Activated CD8-positive, alpha-beta memory T cell treated with anti-CD3 and anti-CD28 coated beads for 48 hours (primary cell): ENCODE measurements around the gene GPBP1.
"Not testable (repeated sequence)": the region's sequence is repeated elsewhere in the genome, so short reads cannot be mapped to it uniquely, and the experiment has no call there.

ENCODE experiments used
- DNase-seq, 3 experiments: peaks; one replicate each; pipeline ENCODE4 v3.0.0-alpha.2; 2020; ENCODE audit warnings: low read depth in 2 of 3, low spot score in 2 of 3

The GPBP1 gene, protein sequence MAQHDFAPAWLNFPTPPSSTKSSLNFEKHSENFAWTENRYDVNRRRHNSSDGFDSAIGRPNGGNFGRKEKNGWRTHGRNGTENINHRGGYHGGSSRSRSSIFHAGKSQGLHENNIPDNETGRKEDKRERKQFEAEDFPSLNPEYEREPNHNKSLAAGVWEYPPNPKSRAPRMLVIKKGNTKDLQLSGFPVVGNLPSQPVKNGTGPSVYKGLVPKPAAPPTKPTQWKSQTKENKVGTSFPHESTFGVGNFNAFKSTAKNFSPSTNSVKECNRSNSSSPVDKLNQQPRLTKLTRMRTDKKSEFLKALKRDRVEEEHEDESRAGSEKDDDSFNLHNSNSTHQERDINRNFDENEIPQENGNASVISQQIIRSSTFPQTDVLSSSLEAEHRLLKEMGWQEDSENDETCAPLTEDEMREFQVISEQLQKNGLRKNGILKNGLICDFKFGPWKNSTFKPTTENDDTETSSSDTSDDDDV

DNA sequence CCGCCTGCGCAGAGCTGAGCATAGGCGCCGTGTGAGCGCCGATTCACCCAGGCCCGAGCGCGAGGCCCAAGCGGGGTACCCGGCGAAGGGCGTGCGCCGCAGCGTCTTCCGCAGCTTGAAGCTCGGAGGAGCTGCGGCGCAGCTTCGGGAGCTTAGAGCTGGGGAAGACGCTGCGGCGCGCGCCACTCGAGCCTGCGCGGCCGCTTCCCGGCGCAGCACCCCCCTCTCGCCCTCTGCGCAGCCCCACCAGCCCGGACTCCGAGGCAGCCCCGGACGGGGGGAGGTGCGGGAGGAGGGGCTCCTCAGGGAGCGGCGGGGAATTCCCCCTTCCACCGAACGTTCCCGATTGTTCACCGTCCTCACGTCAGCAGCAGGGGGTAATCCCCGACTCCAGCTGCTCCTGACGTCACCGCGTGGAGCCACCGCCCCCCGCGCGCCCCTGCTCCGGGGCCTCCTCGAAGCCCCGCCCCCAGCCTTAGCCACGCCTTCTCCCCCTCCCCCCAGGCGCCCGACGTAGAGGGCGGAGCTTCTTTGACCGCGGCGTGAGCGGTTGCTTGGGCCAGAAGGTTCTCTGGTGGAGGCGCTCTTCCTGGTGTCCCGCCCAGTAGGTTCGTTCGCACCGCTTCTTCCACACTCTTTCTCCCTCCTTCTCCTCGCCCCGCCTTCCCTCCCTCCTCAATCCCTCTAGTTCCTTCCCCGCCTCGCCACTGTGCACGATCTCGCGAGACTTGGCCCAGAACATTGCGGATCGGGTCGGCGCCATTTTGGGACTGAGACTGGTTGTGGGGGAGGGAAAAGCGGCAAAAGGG is at the start of gene GPBP1:
GPBP1 (plus strand) TSS at position 741 of the 809 bp plus-strand sequence. CDS start 40,072 bp downstream, outside the sequence.
- DNase-seq = peak; percentile 86 to 97 (median 93)

DNA sequence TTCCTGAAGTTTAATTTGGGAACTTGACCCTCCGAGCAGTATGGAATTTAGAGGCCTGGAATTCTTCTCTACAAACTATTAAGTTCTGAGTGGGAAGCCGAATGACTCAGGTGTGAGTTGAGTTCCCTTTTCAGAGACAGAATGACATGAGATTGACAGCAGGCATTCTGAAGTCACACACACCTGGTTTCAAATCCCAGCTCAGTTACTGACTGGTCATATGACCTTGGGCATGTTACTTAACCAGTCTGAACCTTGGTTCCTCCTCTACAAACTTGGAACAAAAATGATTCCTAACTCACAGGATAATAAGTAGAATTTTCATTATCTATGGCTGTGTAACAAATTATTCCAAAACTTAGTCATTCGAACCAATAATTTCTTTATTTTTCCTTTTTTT is 45.5 kb upstream of the GPBP1 start:
- DNase-seq = no peak

DNA sequence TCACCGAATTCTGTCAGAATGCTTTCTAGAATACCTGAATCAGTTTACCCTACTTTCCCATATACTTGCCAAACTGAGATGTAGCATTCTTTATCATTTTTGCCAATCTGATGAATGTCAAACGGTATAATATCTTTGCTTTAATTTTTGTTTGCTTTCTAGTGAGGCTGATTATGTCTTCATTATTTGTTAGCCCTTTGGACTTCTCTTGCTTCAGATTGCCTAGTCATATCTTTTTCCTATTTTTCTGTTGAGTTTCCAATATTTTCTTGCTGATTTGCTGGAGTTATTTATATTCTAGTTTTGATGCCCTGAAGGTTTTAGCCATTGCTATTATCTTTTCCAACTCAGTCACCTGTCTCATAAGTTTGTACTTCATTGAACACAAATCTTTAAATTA is 40.3 kb upstream of the GPBP1 start:
- DNase-seq = no peak

DNA sequence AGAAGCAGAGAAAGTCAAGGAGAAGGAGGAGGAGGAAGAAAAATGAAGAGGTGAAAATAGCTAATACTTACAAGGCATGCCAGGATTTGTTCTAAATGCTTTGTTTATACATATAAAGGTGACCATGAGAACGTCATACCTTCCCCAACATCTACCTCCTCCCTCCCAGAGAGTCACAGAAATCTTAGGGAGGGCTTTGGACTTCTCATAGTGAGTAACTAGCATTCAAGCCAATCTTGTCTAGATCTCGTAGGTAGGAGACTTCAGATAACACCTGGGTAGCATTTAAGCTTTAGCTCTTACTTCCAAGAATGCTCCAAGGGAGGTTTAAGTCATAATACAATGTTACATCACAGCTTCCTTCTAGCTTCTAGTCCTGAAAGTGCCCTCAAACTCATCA is 36.5 kb upstream of the GPBP1 start:
- DNase-seq = no peak

DNA sequence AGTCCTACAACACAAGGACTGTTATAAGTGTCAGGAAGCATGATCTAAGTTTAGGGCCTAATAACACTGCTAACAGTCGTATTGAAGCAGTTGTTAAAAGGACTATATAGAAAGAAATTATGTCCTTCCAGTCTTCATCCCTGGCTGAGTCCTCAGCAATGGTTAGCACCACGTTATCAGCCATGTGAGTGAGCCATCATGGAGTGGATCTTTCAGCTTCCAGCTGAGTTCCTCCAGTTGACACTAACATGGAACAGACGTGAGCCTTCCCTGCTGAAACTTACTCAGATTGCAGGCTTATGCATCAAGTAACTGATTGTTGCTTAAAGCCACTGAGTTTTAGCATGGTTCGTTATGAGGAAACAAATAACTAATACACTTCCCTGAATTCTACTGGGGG is 21.5 kb upstream of the GPBP1 start:
- no peak for DNase-seq

DNA sequence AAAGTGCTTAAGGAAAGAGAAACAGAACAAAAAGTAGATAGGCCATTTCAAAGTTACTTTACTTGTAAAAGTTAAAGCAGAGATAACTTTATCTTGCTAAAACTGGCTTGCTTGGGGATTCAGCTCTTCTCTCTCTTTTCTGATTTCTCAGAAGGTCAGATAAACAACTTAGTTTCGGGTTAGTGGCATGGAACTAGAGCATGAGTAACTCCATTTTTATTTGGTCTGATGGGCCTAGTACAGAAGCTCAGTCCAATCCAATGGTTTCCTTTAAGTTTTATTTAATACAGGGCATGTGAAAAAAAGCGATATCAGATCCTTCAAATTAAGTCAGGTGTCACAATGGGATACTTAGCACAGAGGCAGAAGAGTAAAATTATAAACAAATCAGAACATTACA is 18.8 kb upstream of the GPBP1 start:
- no peak for DNase-seq

DNA sequence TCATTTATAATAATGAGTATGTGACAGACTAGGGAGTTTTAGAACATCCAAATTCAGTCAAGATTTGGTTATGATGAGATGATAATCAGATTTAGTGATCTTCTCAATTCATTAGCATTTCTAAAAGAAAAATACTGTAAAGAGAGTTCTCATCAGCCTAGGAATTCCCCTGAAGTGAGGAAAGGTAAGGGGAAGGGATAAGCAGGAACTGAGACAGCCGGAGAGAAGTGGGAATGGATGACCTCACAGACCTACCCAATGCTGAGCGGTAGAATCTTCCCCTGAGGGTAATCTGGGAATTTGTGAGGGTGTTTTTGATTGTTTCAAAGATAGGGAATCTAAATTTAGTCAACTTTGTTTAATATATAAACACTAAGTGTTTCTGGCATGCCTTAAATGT is 16.7 kb upstream of the GPBP1 start:
- no peak for DNase-seq

DNA sequence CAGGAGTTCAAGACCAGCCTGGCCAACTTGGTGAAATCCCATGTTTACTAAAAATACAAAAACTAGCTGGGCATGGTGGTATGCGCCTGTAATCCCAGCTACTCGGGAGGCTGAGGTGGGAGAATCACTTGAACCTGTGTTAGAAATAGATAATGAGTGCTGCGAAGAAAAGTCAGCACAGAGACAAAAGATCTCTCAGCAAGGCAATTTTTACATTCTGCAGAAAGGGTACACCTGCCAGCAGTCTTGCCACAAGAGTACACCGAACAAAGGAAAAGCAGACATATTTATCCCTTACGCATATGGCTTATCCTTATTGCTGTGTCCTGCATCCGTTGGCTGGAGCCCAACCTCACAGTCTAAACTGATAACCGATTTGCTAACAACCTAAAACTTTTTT is 16.2 kb upstream of the GPBP1 start:
- no peak for DNase-seq

DNA sequence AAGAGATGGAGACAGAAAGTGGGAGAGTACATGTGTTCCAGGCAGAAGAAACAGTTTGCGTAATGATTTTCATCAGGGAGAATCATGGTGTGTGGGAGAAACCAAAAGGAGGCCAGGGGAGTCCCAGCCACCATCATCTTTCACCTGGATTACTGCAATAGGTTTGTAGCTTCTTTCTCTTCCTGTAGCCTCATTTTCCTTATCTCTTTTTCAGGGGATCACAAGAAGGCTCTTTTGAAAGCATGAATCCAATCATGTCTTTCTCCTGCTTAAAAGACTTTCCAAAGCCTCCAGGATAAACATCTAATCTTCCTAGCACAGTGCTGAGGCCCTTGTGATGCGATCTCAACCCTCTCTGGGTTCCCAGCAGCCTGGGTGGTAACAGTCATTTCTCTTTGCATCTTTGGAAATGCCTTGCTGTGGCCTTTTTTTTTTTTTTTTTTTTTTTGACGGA is 10.3 kb upstream of the GPBP1 start:
- no peak for DNase-seq

DNA sequence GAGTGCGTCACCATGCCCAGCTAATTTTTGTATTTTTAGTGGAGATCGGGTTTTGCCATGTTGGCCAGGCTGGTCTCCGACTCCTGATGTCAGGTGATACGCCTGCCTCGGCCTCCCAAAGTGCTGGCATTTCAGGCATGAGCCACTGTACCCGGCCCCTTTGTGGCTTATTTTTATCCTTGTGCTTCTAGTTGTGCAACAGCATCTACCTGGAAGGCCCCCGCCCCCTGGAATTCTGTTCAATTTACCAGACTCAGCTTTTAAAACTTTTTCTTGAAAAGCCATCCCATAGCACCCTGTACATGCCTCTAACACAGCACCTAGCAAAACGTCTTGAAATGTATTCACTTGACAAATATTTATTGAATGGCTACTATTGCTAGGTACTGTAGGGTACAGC is 9.7 kb upstream of the GPBP1 start:
- DNase-seq = no peak

DNA sequence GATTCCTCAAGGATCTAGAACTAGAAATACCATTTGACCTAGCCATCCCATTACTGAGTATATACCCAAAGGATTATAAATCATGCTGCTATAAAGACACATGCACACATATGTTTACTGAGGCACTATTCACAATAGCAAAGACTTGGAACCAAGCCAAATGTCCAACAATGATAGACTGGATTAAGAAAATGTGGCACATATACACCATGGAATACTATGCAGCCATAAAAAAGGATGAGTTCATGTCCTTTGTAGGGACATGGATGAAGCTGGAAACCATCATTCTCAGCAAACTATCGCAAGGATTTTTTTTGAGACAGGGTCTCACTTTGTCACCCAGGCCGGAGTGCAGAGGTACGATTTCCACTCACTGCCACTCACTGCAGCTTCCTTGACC is 8.7 kb upstream of the GPBP1 start:
- not testable (repeated sequence) for DNase-seq

DNA sequence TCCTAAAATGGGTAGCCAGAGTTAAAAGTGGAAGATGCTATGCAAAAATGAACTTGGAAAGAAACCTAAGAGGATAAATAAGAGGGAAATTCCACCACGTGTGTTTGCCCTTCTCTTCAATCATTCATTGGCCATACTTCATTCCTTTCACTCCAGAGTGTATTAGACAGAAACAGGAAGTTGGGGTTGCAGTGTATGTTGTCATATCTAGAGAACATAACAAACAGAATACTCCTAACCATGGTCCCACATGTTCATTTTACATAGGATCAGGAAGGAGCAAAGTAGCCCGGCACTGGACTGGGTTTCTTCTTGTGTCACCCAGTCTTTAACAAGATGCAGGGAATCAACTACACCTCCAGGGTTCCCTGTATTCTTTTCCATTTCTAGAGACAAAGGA is 7.6 kb upstream of the GPBP1 start:
- no peak for DNase-seq

DNA sequence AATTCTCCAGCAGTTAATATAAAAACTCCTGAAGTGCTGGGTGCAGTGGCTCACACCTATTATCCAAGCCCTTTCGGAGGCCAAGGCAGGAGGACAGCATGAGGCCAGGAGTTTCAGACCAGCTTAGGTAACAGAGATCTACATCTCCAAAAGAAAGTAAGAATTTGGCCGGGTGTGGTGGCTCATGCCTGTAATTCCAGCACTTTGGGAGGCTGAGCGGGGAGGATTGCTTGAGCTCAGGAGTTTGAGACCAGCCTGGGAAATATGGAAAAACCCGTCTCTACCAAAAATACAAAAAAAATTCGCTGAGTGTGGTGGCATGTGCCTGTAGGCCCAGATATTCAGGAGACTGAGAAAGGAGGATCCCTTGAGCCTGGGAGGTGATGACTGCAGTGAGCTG is 6.7 kb upstream of the GPBP1 start:
- DNase-seq = no peak

DNA sequence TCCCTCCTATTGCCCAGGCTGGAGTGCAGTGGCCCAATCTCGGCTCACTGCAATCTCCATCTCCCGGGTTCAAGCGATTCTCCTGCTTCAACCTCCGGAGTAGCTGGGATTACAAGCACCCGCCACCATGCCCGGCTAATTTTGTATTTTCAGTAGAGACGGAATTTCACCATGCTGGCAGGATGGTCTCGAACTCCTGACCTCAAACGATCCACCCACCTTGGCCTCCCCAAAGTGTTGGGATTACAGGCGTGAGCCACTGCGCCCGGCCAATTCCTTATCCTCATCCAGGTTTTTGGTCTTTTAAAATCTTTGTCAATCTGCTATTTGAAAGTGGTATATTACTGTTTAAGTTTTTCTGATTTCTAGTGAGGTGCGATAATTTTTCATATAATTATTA is 3.7 kb upstream of the GPBP1 start:
- DNase-seq = not testable (repeated sequence)

DNA sequence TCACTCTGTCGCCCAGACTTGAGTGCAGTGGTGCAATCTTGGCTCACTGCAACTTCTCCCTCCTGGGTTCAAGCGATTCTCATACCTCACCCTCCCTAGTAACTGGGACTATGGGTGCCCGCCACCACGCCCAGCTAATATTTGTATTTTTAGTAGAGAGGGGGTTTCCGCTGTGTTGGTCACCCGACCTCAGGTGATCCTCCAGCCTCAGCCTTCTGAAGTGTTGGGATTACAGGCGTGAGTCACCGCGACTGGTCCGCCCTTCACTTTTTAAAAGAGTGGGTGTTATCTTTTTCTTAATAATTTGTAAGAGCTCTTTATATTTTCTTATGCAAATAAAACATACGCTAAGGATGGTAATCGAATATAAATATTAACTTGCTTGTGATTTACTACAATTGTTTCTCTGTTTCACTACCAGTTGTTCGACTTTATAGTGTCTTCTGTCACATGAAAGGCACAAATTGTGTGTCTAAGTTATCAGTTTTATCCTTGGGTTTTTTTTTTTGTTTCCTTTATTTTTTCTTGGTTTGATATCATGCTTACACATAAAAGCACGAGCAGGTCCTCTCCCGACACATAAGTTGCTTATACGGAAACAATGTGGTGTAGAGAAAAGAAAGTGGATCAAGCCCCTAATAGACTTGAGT is 1.9 kb upstream of the GPBP1 start:
- peak in 1 of 3 experiments; percentile 11 for DNase-seq

DNA sequence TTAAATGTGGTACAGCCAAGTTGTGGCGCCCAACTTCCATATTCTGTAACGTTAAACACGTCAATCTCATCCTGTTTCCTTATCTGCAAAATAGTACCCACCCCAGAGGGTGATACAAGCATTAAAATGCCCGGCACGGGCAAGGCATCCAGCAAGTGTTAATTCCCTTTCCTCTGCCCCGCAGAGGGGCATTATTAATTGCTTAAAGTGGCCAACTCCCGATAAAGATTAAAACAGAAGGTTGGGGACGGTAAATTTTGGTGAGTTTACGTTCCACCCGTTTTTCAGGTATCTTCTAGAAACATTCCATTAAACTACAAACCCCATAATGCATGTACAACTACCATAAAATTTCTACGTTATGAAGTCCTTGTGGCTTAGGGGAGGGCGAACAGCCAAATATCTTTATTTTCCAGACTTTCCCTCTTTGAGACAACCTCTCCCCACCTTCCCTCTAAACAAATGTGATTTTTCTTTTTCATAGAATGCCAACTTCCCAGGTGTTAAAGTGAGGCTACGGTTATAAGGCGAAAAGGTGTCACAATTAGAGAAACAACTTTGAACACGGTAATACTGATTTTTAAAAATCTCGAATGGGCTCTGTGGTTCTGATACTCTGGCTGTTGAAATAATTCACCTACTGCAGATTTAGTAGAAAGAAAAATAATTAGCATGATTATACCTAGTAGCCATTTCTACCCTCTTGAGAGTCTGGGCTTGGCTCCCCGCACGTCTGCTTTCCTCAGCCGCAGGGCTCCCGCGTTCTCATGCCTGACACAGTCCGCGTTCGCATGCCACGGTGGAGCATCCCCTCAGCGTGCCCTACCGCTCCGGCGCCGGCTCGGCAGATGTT is 1.2 kb upstream of the GPBP1 start:
- no peak for DNase-seq

DNA sequence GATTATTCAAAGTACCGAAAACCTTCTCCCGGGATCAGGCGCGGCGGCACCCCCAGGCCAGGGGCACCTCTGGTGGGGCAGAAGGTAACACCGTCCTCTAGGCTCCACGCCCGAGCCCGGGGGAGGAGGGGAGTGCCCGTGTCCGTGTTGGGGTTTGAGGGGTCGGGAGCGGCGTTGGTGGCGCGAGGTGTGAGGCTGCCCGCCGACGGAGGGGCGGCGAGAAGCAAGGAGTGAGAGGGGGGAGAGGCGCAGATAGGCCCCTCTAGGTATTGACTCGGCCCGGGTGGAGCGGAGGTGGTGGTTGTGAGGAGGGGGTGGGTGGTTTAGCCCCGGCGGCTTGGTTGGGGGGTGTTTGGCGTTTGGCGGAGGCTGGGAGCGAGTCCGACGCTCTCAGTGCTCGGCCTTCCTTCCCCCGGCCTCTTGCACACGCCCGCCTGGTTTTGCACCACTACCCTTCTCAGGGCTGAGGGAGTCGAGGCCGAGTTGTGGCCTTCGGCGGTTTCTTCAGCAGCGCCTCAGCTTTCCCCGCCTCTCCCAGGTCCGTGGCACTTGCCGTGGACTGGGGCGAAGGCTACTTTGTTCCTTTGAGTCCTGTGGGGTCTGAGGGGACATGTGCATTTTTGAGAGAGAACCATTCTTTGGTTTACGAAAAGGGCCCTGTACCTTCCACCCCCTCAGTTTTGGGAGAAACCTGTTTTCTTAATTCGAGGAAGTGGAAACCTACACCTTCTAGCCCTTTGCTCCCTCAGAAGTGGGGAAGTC is 450 bp downstream of the GPBP1 start:
- peak in 1 of 3 experiments; percentile 6 for DNase-seq

DNA sequence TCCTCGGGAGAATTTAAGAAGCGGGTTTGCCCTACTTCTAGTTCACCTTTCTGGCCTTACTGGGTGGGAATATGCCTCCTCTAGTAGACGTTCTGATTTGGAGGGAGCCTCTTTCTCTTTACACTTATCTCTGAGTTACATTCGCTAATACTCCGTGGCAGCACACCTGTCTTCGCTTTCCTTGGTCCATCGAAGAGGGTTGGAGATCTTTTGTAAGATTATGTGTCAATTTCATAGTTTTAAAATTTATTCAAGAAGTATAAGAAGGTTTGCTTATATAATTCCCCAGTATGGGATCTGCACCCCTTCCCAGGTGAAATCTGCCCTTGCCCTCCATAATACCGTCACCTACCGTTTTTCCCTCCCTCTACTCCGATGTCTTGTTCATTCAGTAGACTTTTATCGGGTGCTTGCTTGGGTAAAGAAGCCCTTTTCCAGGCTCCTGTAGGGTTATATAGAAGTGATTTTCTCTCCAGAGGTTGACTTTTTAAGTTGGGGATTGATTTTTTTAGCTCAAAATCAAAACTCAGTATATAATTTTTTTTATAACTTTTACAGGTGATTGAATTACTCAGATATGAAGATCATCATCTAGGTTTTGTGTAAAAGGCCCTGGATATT is 1.1 kb downstream of the GPBP1 start:
- DNase-seq = no peak

DNA sequence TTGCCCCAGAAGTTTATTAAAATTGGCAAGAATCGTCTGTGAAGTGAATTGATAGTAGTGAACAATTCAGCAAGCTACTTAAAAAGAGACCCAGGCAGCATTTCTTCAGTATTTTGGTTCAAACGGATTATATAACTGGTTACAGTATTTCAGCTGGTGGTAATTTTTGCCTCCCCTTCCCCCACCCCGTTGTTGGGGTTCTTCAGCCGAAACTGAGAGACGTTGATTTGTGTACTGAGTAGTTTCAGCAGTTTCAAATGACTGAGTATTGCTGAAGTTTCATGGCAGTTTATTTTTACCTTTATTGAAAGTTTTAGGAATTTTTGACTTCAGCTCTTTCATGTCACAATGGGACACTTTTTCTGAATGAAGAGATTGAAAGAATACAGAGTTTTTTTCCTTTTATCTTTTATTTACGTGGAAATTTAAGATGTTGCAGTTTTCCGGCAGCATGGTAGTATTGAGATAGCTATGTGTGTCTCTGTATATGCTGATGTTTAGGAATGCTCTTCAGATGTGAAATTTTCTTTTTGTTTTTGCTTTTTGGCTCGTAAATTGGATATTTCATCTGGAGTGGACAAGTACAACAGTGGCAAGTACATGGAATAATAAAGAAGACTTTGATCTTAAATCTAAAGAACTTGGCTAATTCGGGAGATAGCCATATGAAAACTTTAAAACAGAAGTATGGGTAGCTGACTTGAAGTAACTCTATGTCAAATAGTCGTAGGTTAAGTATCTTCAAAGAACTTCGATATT is 1.9 kb downstream of the GPBP1 start:
- DNase-seq = peak in 1 of 3 experiments; percentile 23
